H1 (cell line): ENCODE measurements around the gene DDC. TPM values are rescaled to one million over a fixed set of nuclear protein-coding genes. Genes with fewer than 3 reads are reported as not detected.
"Not testable (repeated sequence)": the region's sequence is repeated elsewhere in the genome, so short reads cannot be mapped to it uniquely, and the experiment has no call there.

Experiments used
- CTCF ChIA-PET: fragments of 300-600 bp; sonication (Branson Sonifier 250); formaldehyde crosslinking; loops from one replicate; lab custom pipeline; 2021; ENCODE audit not compliant: partially characterized antibody; lab: Charles Lee
- POLR2A ChIA-PET: fragments of 300-600 bp; sonication (Branson Sonifier 250); formaldehyde crosslinking; loops from one replicate; lab custom pipeline; 2021; ENCODE audit warnings: inconsistent platforms; ENCODE audit not compliant: partially characterized antibody; lab: Charles Lee
- DNase-seq, 2 experiments: peaks; one replicate each; pipeline versions ENCODE4 v3.0.0 to v3.0.0-alpha.2; 2010 to 2022; ENCODE audit warnings: low spot score in 2 of 2, low read depth in 1 of 2, mixed read lengths in 1 of 2
- FAIRE-seq: peaks from 2 replicates; lab custom pipeline; 2011; peaks lifted over from hg19 to GRCh38; lab: Jason Lieb, UNC
- H2AFZ ChIP-seq: 2 replicates; pipeline ENCODE4 v1.8.1; 2012; ENCODE audit warnings: low read length, inconsistent platforms
- H2AK5ac ChIP-seq: 2 replicates; pipeline ENCODE4 v1.6.1; 2013; ENCODE audit warnings: low read depth, low read length
- H2BK120ac ChIP-seq: replicated peaks from 2 replicates; pipeline ENCODE3; 2013; ENCODE audit warnings: low read depth, low read length, inconsistent platforms
- H2BK12ac ChIP-seq: 2 replicates; pipeline ENCODE4 v1.6.1; 2013; ENCODE audit warnings: low read depth, low read length
- H2BK15ac ChIP-seq: 2 replicates; pipeline ENCODE4 v1.6.1; 2013; ENCODE audit warnings: low read length
- H2BK20ac ChIP-seq: 2 replicates; pipeline ENCODE4 v1.6.1; 2013; ENCODE audit warnings: low read length
- H2BK5ac ChIP-seq: 2 replicates; pipeline ENCODE4 v1.6.1; 2013; ENCODE audit warnings: low read depth, low read length
- H3K14ac ChIP-seq: 2 replicates; pipeline ENCODE4 v1.6.1; 2013; ENCODE audit warnings: inconsistent platforms; ENCODE audit not compliant: insufficient read length
- H3K18ac ChIP-seq: 2 replicates; pipeline ENCODE4 v1.6.1; 2013; ENCODE audit warnings: low read length; ENCODE audit errors: extremely low read depth
- H3K23ac ChIP-seq: 2 replicates; pipeline ENCODE4 v1.6.1; 2013; ENCODE audit warnings: inconsistent platforms; ENCODE audit not compliant: insufficient read length
- H3K23me2 ChIP-seq: 2 replicates; pipeline ENCODE4 v1.6.1; 2013; ENCODE audit warnings: low read depth, low read length
- H3K27ac ChIP-seq: 2 replicates; pipeline ENCODE4 v1.6.1; 2011; ENCODE audit warnings: low read depth, low read length, inconsistent platforms
- H3K27me3 ChIP-seq, 4 experiments: replicated peaks in 1 of 4; 1 replicate in 1 of 4; 2 replicates in 3 of 4; pipeline versions ENCODE4 v1.6.1 to v1.8.1; 2011 to 2013; ENCODE audit warnings: low read length in 3 of 4, mild to moderate bottlenecking in 3 of 4, inconsistent platforms in 2 of 4, mixed read lengths in 2 of 4, moderate library complexity in 1 of 4; ENCODE audit not compliant: control insufficient read depth in 3 of 4, insufficient read depth in 3 of 4; ENCODE audit errors: extremely low read depth in 1 of 4
- H3K36me3 ChIP-seq, 4 experiments: 2 replicates each; pipeline versions ENCODE4 v1.6.1 to v1.8.1; 2011 to 2013; ENCODE audit warnings: mild to moderate bottlenecking in 4 of 4, low read length in 3 of 4, moderate library complexity in 2 of 4, control low read depth in 1 of 4, inconsistent platforms in 1 of 4; ENCODE audit not compliant: insufficient read depth in 4 of 4, control insufficient read depth in 2 of 4
- H3K4ac ChIP-seq: replicated peaks from 2 replicates; pipeline ENCODE3; 2013; ENCODE audit warnings: low read length, low read depth, mixed read lengths, inconsistent platforms; ENCODE audit not compliant: insufficient read length
- H3K4me1 ChIP-seq, 4 experiments: replicated peaks in 1 of 4; 1 replicate in 1 of 4; 2 replicates in 3 of 4; pipeline versions ENCODE4 v1.6.1 to v1.8.1; 2011 to 2013; ENCODE audit warnings: low read length in 3 of 4, inconsistent platforms in 2 of 4, mixed read lengths in 1 of 4; ENCODE audit not compliant: insufficient read depth in 4 of 4, control insufficient read depth in 3 of 4
- H3K4me2 ChIP-seq, 2 experiments: 2 replicates each; pipeline versions ENCODE4 v1.6.1 to v1.8.1; 2011 to 2013; ENCODE audit warnings: low read depth in 2 of 2, low read length in 2 of 2, control low read depth in 1 of 2, inconsistent platforms in 1 of 2, mild to moderate bottlenecking in 1 of 2; ENCODE audit not compliant: insufficient read depth in 1 of 2
- H3K4me3 ChIP-seq, 4 experiments: fragments of 200-600, 300-600 bp in 1 of 4; sonication (generic), shearing (Covaris generic), sonication (Bioruptor Twin) in 1 of 4; 2 replicates each; pipeline versions ENCODE4 v1.5.1 to v1.8.1; 2011 to 2016; ENCODE audit warnings: low read length in 4 of 4, low read depth in 3 of 4, control low read depth in 2 of 4, inconsistent platforms in 2 of 4, mild to moderate bottlenecking in 2 of 4, mixed read lengths in 1 of 4, moderate library complexity in 1 of 4; ENCODE audit not compliant: insufficient read depth in 2 of 4; ENCODE audit errors: extremely low read depth in 1 of 4
- H3K56ac ChIP-seq: replicated peaks from 2 replicates; pipeline ENCODE3; 2013; ENCODE audit warnings: low read depth, mild to moderate bottlenecking, mixed read lengths, low read length, inconsistent platforms; ENCODE audit not compliant: insufficient read length
- H3K79me1 ChIP-seq: 2 replicates; pipeline ENCODE4 v1.6.1; 2013; ENCODE audit warnings: low read depth, low read length, control low read depth
- H3K79me2 ChIP-seq, 2 experiments: 2 replicates each; pipeline versions ENCODE4 v1.6.1 to v1.8.1; 2012 to 2013; ENCODE audit warnings: low read length in 2 of 2, mild to moderate bottlenecking in 2 of 2, inconsistent platforms in 1 of 2; ENCODE audit not compliant: insufficient read depth in 2 of 2, control insufficient read depth in 1 of 2
- H3K9ac ChIP-seq, 4 experiments: replicated peaks in 1 of 4; 1 replicate in 1 of 4; 2 replicates in 3 of 4; pipeline versions ENCODE4 v1.6.1 to v1.8.1; 2011 to 2013; ENCODE audit warnings: low read depth in 3 of 4, low read length in 3 of 4, control low read depth in 2 of 4, mild to moderate bottlenecking in 2 of 4, moderate library complexity in 2 of 4, inconsistent platforms in 1 of 4; ENCODE audit errors: extremely low read depth in 1 of 4
- H3K9me3 ChIP-seq, 2 experiments: 2 replicates each; pipeline versions ENCODE4 v1.6.1 to v1.8.1; 2012 to 2013; ENCODE audit warnings: mild to moderate bottlenecking in 2 of 2, moderate library complexity in 2 of 2, control low read depth in 1 of 2, inconsistent platforms in 1 of 2, low read depth in 1 of 2, low read length in 1 of 2, mixed read lengths in 1 of 2; ENCODE audit not compliant: insufficient read depth in 2 of 2
- H4K20me1 ChIP-seq, 2 experiments: replicated peaks in 1 of 2; 2 replicates each; pipeline versions ENCODE3 to v1.8.1; 2011 to 2013; ENCODE audit warnings: inconsistent platforms in 2 of 2, low read length in 2 of 2, mild to moderate bottlenecking in 1 of 2; ENCODE audit not compliant: insufficient read depth in 2 of 2, control insufficient read depth in 1 of 2
- H4K5ac ChIP-seq: 2 replicates; pipeline ENCODE4 v1.6.1; 2013; ENCODE audit warnings: low read length, low read depth, mixed read lengths, inconsistent platforms; ENCODE audit not compliant: insufficient read length
- H4K8ac ChIP-seq: 2 replicates; pipeline ENCODE4 v1.8.0; 2013; ENCODE audit warnings: mild to moderate bottlenecking, moderate library complexity, low read length, inconsistent platforms; ENCODE audit not compliant: insufficient read depth; ENCODE audit errors: extremely low read depth
- H4K91ac ChIP-seq: replicated peaks from 2 replicates; pipeline ENCODE3; 2013; ENCODE audit warnings: low read length, mixed read lengths, inconsistent platforms; ENCODE audit not compliant: insufficient read length
- WGBS, 2 experiments: shearing (Covaris generic) in 1 of 2; methylation state at CpG; one replicate each; pipeline versions ENCODE4 v1.1.6 to v1.1.7; 2013 to 2015; ENCODE audit warnings: low lambda C conversion rate in 2 of 2, mixed read lengths in 2 of 2, inconsistent platforms in 1 of 2, low coverage in 1 of 2, missing lambda C conversion rate in 1 of 2; ENCODE audit not compliant: insufficient replicate concordance in 2 of 2, insufficient coverage in 1 of 2, insufficient read length in 1 of 2; ENCODE audit errors: extremely low coverage in 1 of 2, missing lambda C conversion rate in 1 of 2; 5-methylcytosine and 5-hydroxymethylcytosine counted together
- polyA plus RNA-seq, 7 experiments: library from polyadenylated mRNA; depleted of rRNA in 3 of 7; stranded (reverse) in 5 of 7; unstranded in 2 of 7; fragments of >200 nt in 5 of 7; fragments of 200-250 nt in 2 of 7; gene quantifications; 1 replicate in 5 of 7; 2 replicates in 1 of 7; 4 replicates in 1 of 7; pipeline versions ENCODE4 v1.2.1 to v1.2.3, GENCODE V29; 2011 to 2013; ENCODE audit warnings: missing spikeins in 2 of 7, mixed read lengths in 2 of 7
- total RNA-seq: library from RNA; stranded (reverse); fragmentation: NEBNext Ultra II Directional; extraction: Animal tissue kit (Norgen Biotek cat#: 25700); gene quantifications from 2 replicates; pipeline ENCODE4 v1.2.1, GENCODE V29; 2021

DDC gene
- total and polyA plus RNA-seq, 2 of the 8 experiments (the other 6 are each of a cell fraction or from before 2014, with no cell fraction given) = 0.05 TPM; not detected in 1

GRCh38 chr7:50545613-50546012 is 19.6 kb downstream of the DDC start:
- H2BK5ac ChIP-seq, H3K4me2 ChIP-seq, H3K9ac ChIP-seq, H3K4me1 ChIP-seq, H2AFZ ChIP-seq, H4K8ac ChIP-seq, H3K36me3 ChIP-seq, FAIRE-seq, H2BK20ac ChIP-seq, H4K20me1 ChIP-seq, H4K91ac ChIP-seq, H2BK15ac ChIP-seq, H3K4ac ChIP-seq, H3K27me3 ChIP-seq, H3K9me3 ChIP-seq, H3K23me2 ChIP-seq, H2AK5ac ChIP-seq, H3K79me1 ChIP-seq, H3K4me3 ChIP-seq, H3K79me2 ChIP-seq, H3K14ac ChIP-seq, H3K18ac ChIP-seq, H3K23ac ChIP-seq, H3K27ac ChIP-seq, H2BK120ac ChIP-seq, H4K5ac ChIP-seq, POLR2A ChIA-PET, H2BK12ac ChIP-seq, DNase-seq, H3K56ac ChIP-seq: not testable (repeated sequence)
- 92% methylated on average over 3 of the region's 4 CpGs; no CpG with 5 or more reads in 1 of the 2 experiments for WGBS, 2 experiments
- CTCF ChIA-PET = interaction anchor here (1.5 to 1.6 kb wide), 2 partner anchors 8 to 45 kb away, joined by 3 to 7 read pairs; no protein-coding TSS in a partner anchor
